ENCODE measurements around the gene XRCC1. TPM values are rescaled to one million over a fixed set of nuclear protein-coding genes. Genes with fewer than 3 reads are reported as not detected.

Gene XRCC1
- total and polyA plus RNA-seq, 9 of the 15 experiments (the other 6 are each of a cell fraction or from before 2014, with no cell fraction given): 1.5 to 36.9 (median 24.9) TPM

- Histone ChIP-seq H2AFZ (ENCODE audit: low read depth, low read length) (peak overlapping the region; percentile 100), H3K9me3 (replicated peaks; ENCODE audit: control insufficient read depth, insufficient read depth, low read depth, low read length) (no peaks in the 10 kb centered on the region), H3K27me3 (ENCODE audit: control insufficient read depth in 2 of 2, insufficient read depth in 2 of 2, low read length in 2 of 2) (no peaks in the 10 kb centered on the region), H3K27ac (ENCODE audit: extremely low read depth, low read depth, low read length) (peak overlapping the region; percentile 99), H3K4me2 (ENCODE audit: insufficient read depth, low read length) (peak overlapping the region; percentile 100), H3K4me3 (peak overlapping the region; percentile 57), H4K20me1 (replicated peaks; ENCODE audit: control insufficient read depth, insufficient read depth, low read length) (no peaks in the 10 kb centered on the region), H3K36me3 (ENCODE audit: control insufficient read depth, insufficient read depth, low read length) (peaks cover 6% of the 10 kb centered on the region; the same call in 2 of the 3 replicates), H3K79me2 (ENCODE audit: control insufficient read depth, insufficient read depth, low read length) (peaks cover 49% of the 10 kb centered on the region), H3K4me1 (replicated peaks in 1 of 2; ENCODE audit: control insufficient read depth in 2 of 2, insufficient read depth in 2 of 2, low read length in 2 of 2) (peaks cover 41 to 64% of the 10 kb centered on the region in 2 experiments), H3K9me1 (ENCODE audit: control insufficient read depth, insufficient read depth, low read length) (no peaks in the 10 kb centered on the region), H3K9ac (ENCODE audit: insufficient read depth in 1 of 2, low read depth in 2 of 2, low read length in 2 of 2) (peak overlapping the region; percentile 94 to 98)
- ATAC-seq: peak; percentile 62
- POLR2A ChIA-PET: interaction anchor here (0.6 to 6.0 kb wide), 3 partner anchors 14 to 94 kb away, joined by 3 to 35 read pairs (median 3); partner anchors contain the start of gene IRGQ
- in situ Hi-C loops (cut with MboI): no loop called here
- peak; percentile 89 for FAIRE-seq
- TSS peak; percentile 85 for BruUV-seq (replicated peaks)
- intact Hi-C loops (cut with micrococcal nuclease): no loop called here
- WGBS (ENCODE audit: insufficient coverage, low coverage, missing lambda C conversion rate): under 1% methylated on average over 14 of the region's 14 CpGs
- DNase-seq (ENCODE audit: extremely low read depth in 1 of 4, low spot score in 3 of 4): peak in 2 of 4 experiments; percentile 61 to 77
- CTCF ChIA-PET (ENCODE audit: low intra/inter-chr PET ratio): no interaction called here
- TF ChIP-seq NBN (IDR thresholded peaks at IDR 0.05; ENCODE audit: low read depth) (peak; percentile 59; the same call in 1 of the 2 replicates), E4F1 (CRISPR knock-in tag; IDR thresholded peaks at IDR 0.05; ENCODE audit: borderline replicate concordance) (no peak), ZNF311 (CRISPR knock-in tag; IDR thresholded peaks at IDR 0.05) (no peak), E2F4 (CRISPR knock-in tag; IDR thresholded peaks at IDR 0.05; ENCODE audit: low read depth) (no peak), SIRT6 (IDR thresholded peaks at IDR 0.05; ENCODE audit: low read depth, low read length) (no peak), CREBBP (IDR thresholded peaks at IDR 0.05; ENCODE audit: low read depth, low read length) (no peak), ESRRA (IDR thresholded peaks at IDR 0.05; ENCODE audit: borderline replicate concordance, low read depth) (no peak), RBM34 (IDR thresholded peaks at IDR 0.05; ENCODE audit: borderline replicate concordance, insufficient read depth, low read length) (no peak), ILF3 (IDR thresholded peaks at IDR 0.05; ENCODE audit: borderline replicate concordance) (no peak), KDM1A (IDR thresholded peaks at IDR 0.05) (no peak), MEIS2 (IDR thresholded peaks at IDR 0.05; ENCODE audit: partially characterized antibody) (no peak), ZNF41 (CRISPR knock-in tag; conservative IDR thresholded peaks at IDR 0.05) (no peak), NELFE (IDR thresholded peaks at IDR 0.05; ENCODE audit: insufficient read depth, insufficient read length) (no peak), CAMTA2 (CRISPR knock-in tag; conservative IDR thresholded peaks at IDR 0.05) (no peak), ZNF347 (CRISPR knock-in tag; IDR thresholded peaks at IDR 0.05; ENCODE audit: low read depth) (no peak), SIN3B (IDR thresholded peaks at IDR 0.05; ENCODE audit: low read depth) (no peak), ZFP30 (CRISPR knock-in tag; IDR thresholded peaks at IDR 0.05; ENCODE audit: borderline replicate concordance) (no peak), ZNF263 (CRISPR knock-in tag; IDR thresholded peaks at IDR 0.05; ENCODE audit: borderline replicate concordance) (no peak), NFRKB (IDR thresholded peaks at IDR 0.05; ENCODE audit: low read depth) (peak; percentile 33), E2F3 (CRISPR knock-in tag; IDR thresholded peaks at IDR 0.05) (peak; percentile 62; the same call in 1 of the 2 replicates), C11orf30 (IDR thresholded peaks at IDR 0.05; ENCODE audit: low read depth) (no peak; the same call in 1 of the 2 replicates)
These were observed 43.6 kb upstream of the XRCC1 start for GRCh38 chr19:43618921-43619261.
